BE2C (cell line): ENCODE data around the gene CMIP.

Experiments used
- DNase-seq: peaks from one replicate; pipeline ENCODE4 v3.0.0-alpha.2; 2020
- H3K27me3 ChIP-seq: fragments of 250-450 bp; sonication (Bioruptor Pico); 2 replicates; pipeline ENCODE4 v1.5.1; 2020; ENCODE audit warnings: mild to moderate bottlenecking
- H3K36me3 ChIP-seq: fragments of 250-450 bp; sonication (Bioruptor Pico); 2 replicates; pipeline ENCODE4 v1.5.1; 2020; ENCODE audit warnings: mild to moderate bottlenecking
- H3K4me1 ChIP-seq: fragments of 250-450 bp; sonication (Bioruptor Pico); 2 replicates; pipeline ENCODE4 v1.5.1; 2020
- H3K4me3 ChIP-seq: 2 replicates; pipeline ENCODE4 v1.5.1; 2011; ENCODE audit warnings: low read depth, low read length
- H3K9me3 ChIP-seq: fragments of 250-450 bp; sonication (Bioruptor Pico); 2 replicates; pipeline ENCODE4 v1.5.1; 2020
- CTCF ChIP-seq: IDR thresholded peaks from 2 replicates; pipeline ENCODE4 v1.5.1; 2012; ENCODE audit warnings: mild to moderate bottlenecking, low read depth, low read length

CMIP gene

GRCh38 chr16:81693744-81694303, 249.2 kb downstream of the CMIP start:
- no peak for TF ChIP-seq CTCF
- Histone ChIP-seq H3K4me3 (no peak overlapping the region), H3K4me1 (no peaks in the 10 kb centered on the region)

GRCh38 chr16:81694494-81695280, 250.1 kb downstream of the CMIP start:
- TF ChIP-seq CTCF, result no peak
- Histone ChIP-seq H3K4me3 (no peak overlapping the region), H3K9me3 (no peaks in the 10 kb centered on the region)

More at GRCh38 chr16:81693744-81694303, 249.2 kb downstream of the CMIP start:
- Histone ChIP-seq H3K27me3 (no peaks in the 10 kb centered on the region), H3K9me3 (no peaks in the 10 kb centered on the region), H3K36me3 (peaks cover 2% of the 10 kb centered on the region; the same call in 1 of the 2 replicates)
- no peak for DNase-seq

GRCh38 chr16:81695321-81696165, 250.9 kb downstream of the CMIP start:
- Histone ChIP-seq H3K27me3 (no peaks in the 10 kb centered on the region), H3K36me3 (peaks cover 2% of the 10 kb centered on the region; the same call in 1 of the 2 replicates), H3K4me3 (no peak overlapping the region), H3K4me1 (no peaks in the 10 kb centered on the region), H3K9me3 (no peaks in the 10 kb centered on the region)
- no peak for DNase-seq
- TF ChIP-seq CTCF, result no peak

More at GRCh38 chr16:81694494-81695280, 250.1 kb downstream of the CMIP start:
- H3K27me3 ChIP-seq, result no peaks in the 10 kb centered on the region
- H3K36me3 ChIP-seq, result peaks cover 2% of the 10 kb centered on the region; the same call in 1 of the 2 replicates
- no peaks in the 10 kb centered on the region for H3K4me1 ChIP-seq
- no peak for DNase-seq

- no peaks in the 10 kb centered on the region for H3K9me3 ChIP-seq
- no peak for DNase-seq
- H3K4me3 ChIP-seq, result no peak overlapping the region
- TF ChIP-seq CTCF, result no peak
- H3K4me1 ChIP-seq, result no peaks in the 10 kb centered on the region
- H3K36me3 ChIP-seq, result peaks cover 2% of the 10 kb centered on the region; the same call in 1 of the 2 replicates
- no peaks in the 10 kb centered on the region for H3K27me3 ChIP-seq
Measured at GRCh38 chr16:81696166-81696960, 251.8 kb downstream of the CMIP start.

GRCh38 chr16:81696961-81697615, 252.5 kb downstream of the CMIP start:
- no peaks in the 10 kb centered on the region for H3K4me1 ChIP-seq
- no peaks in the 10 kb centered on the region for H3K27me3 ChIP-seq
- H3K9me3 ChIP-seq, result no peaks in the 10 kb centered on the region
- DNase-seq, result peak; percentile 72
- peaks cover 2% of the 10 kb centered on the region; the same call in 1 of the 2 replicates for H3K36me3 ChIP-seq
- peak; percentile 80 for TF ChIP-seq CTCF
- no peak overlapping the region for H3K4me3 ChIP-seq
